Vagina (tissue), 2 donors: Measurements from ENCODE around the gene LAMB1.

Experiments
- POLR2A ChIP-seq, 2 donors: fragments of 450-650 bp; IDR thresholded peaks; one replicate each; pipeline ENCODE4 v1.6.1; 2017; ENCODE audit warnings: antibody characterized with exemption in 2 of 2, mild to moderate bottlenecking in 2 of 2, moderate library complexity in 2 of 2
- POLR2AphosphoS5 ChIP-seq, 2 donors: sonication (generic); formaldehyde crosslinking; IDR thresholded peaks; one replicate each; pipeline ENCODE4 v1.9.0; 2017; ENCODE audit warnings: antibody characterized with exemption in 2 of 2, mild to moderate bottlenecking in 2 of 2, low read depth in 1 of 2; ENCODE audit not compliant: insufficient read depth in 1 of 2
- TF ChIP-seq, protein P1 (sequence below), 3 experiments: fragments of 450-650 bp in 2 of 3; fragments of 200-600 bp in 1 of 3; sonication (generic) in 1 of 3; IDR thresholded peaks; one replicate each; pipeline ENCODE4 v1.5.1; 2017 to 2019; ENCODE audit warnings: antibody characterized with exemption in 3 of 3, mild to moderate bottlenecking in 2 of 3, moderate library complexity in 2 of 3

DNA sequence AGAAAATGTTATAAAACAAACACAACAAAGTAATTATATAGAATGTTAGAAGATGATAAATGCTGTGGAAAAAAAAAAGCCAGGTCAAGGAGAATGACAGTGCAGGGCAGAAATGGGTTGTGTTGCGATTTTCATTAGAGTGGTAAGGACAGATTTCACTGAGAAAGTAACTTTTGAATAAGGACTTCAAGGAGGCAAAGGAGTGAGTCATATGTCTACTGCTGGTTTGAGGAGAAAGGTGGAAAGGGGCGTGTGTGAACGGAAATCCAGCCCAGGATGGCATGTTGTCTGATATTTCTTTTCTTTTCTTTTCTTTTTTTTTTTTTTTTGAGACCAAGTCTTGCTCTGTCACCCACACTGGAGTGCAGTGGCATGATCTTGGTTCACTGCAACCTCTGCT, 124.3 kb downstream of the LAMB1 start:
- TF ChIP-seq, protein P1, sequence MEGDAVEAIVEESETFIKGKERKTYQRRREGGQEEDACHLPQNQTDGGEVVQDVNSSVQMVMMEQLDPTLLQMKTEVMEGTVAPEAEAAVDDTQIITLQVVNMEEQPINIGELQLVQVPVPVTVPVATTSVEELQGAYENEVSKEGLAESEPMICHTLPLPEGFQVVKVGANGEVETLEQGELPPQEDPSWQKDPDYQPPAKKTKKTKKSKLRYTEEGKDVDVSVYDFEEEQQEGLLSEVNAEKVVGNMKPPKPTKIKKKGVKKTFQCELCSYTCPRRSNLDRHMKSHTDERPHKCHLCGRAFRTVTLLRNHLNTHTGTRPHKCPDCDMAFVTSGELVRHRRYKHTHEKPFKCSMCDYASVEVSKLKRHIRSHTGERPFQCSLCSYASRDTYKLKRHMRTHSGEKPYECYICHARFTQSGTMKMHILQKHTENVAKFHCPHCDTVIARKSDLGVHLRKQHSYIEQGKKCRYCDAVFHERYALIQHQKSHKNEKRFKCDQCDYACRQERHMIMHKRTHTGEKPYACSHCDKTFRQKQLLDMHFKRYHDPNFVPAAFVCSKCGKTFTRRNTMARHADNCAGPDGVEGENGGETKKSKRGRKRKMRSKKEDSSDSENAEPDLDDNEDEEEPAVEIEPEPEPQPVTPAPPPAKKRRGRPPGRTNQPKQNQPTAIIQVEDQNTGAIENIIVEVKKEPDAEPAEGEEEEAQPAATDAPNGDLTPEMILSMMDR (IDR thresholded peaks at IDR 0.05) = no peak
- TF ChIP-seq POLR2A (IDR thresholded peaks at IDR 0.05) (no peak), POLR2AphosphoS5 (IDR thresholded peaks at IDR 0.05; ENCODE audit: insufficient read depth in 1 of 2, low read depth in 1 of 2) (no peak)
